Esophagus muscularis mucosa (tissue), 4 donors: ENCODE data around the gene LRRC71. TPM values are rescaled to one million over a fixed set of nuclear protein-coding genes. Genes with fewer than 3 reads are reported as not detected.

Source experiments
- DNase-seq: peaks from one replicate; pipeline ENCODE4 v3.0.0-alpha.2; 2017; ENCODE audit errors: extremely low spot score
- H3K27ac ChIP-seq, 4 donors: fragments of 200-600 bp; sonication (generic); replicated peaks in 1 of 4; 1 replicate in 3 of 4; 2 replicates in 1 of 4; pipeline ENCODE4 v1.5.1; 2016 to 2019; ENCODE audit warnings: mild to moderate bottlenecking in 1 of 4
- H3K27me3 ChIP-seq, 4 donors: fragments of 200-600 bp; sonication (generic); one replicate each; pipeline versions ENCODE4 v1.5.1 to v1.6.0; 2016 to 2019
- H3K36me3 ChIP-seq, 4 donors: fragments of 200-600 bp; sonication (generic); one replicate each; pipeline ENCODE4 v1.5.1; 2016 to 2019
- H3K4me1 ChIP-seq, 4 donors: fragments of 200-600 bp; sonication (generic); one replicate each; pipeline ENCODE4 v1.5.1; 2016 to 2019
- H3K4me3 ChIP-seq, 4 donors: fragments of 200-600 bp; sonication (generic); 1 replicate in 2 of 4; 2 replicates in 2 of 4; pipeline ENCODE4 v1.5.1; 2016 to 2019; ENCODE audit warnings: mild to moderate bottlenecking in 4 of 4, moderate library complexity in 1 of 4
- H3K9me3 ChIP-seq, 4 donors: fragments of 200-600 bp; sonication (generic); 1 replicate in 3 of 4; 2 replicates in 1 of 4; pipeline ENCODE4 v1.5.1; 2016 to 2019
- EP300 ChIP-seq: sonication (generic); formaldehyde crosslinking; IDR thresholded peaks from one replicate; pipeline ENCODE4 v1.6.1; 2017; ENCODE audit warnings: antibody characterized with exemption
- POLR2A ChIP-seq: fragments of 450-650 bp; IDR thresholded peaks from one replicate; pipeline ENCODE4 v1.6.1; 2017; ENCODE audit warnings: antibody characterized with exemption, moderate library complexity, mild to moderate bottlenecking, low read depth
- POLR2AphosphoS5 ChIP-seq, 2 donors: sonication (generic); formaldehyde crosslinking; IDR thresholded peaks; one replicate each; pipeline ENCODE4 v1.6.1; 2017; ENCODE audit warnings: antibody characterized with exemption in 2 of 2
- WGBS: methylation state at CpG from one replicate; pipeline ENCODE4 v1.1.5; 2018; 5-methylcytosine and 5-hydroxymethylcytosine counted together
- intact Hi-C: fragments of 100-400 bp; cut with DNase I; formaldehyde crosslinking; loops from one replicate; pipeline ENCODE4 v1.15.1; 2023
- total RNA-seq, 4 donors: library from RNA; depleted of rRNA; stranded (reverse); fragments of >200 nt; gene quantifications; one replicate each; pipeline versions ENCODE4 v1.1.0 to v1.2.1, GENCODE V29; 2016
- TF ChIP-seq, protein P1 (sequence below), 3 experiments: fragments of 200-600 bp in 2 of 3; fragments of 450-650 bp in 1 of 3; sonication (generic) in 2 of 3; IDR thresholded peaks; one replicate each; pipeline ENCODE4 v1.5.1; 2017 to 2019; ENCODE audit warnings: antibody characterized with exemption in 3 of 3, mild to moderate bottlenecking in 2 of 3, moderate library complexity in 1 of 3

The LRRC71 gene
- total RNA-seq, 4 donors from 2014 or later, result not detected

DNA sequence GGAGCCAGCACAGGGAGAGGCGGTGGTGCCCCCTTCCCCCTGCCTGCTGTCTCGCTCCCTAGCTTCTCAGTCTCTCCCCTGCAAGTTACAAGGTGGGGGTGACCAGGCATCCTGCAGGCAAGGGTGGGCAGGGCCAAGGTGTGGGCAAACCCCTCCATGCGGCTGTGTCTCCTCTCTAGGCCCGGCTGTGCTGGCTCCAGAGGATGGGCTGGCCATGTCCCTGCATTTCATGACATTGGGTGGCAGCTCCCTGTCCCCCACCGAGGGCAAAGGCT, 45.2 kb upstream of the LRRC71 start:
- Histone ChIP-seq H3K4me1 (no peaks in the 10 kb centered on the region), H3K4me3 (no peak overlapping the region), H3K27ac (no peak overlapping the region), H3K9me3 (no peaks in the 10 kb centered on the region), H3K27me3 (peaks cover 0 to 39% (median 0%) of the 10 kb centered on the region in 4 donors), H3K36me3 (no peaks in the 10 kb centered on the region)
- TF ChIP-seq POLR2AphosphoS5 (IDR thresholded peaks at IDR 0.05), result no peak
- TF ChIP-seq, protein P1, sequence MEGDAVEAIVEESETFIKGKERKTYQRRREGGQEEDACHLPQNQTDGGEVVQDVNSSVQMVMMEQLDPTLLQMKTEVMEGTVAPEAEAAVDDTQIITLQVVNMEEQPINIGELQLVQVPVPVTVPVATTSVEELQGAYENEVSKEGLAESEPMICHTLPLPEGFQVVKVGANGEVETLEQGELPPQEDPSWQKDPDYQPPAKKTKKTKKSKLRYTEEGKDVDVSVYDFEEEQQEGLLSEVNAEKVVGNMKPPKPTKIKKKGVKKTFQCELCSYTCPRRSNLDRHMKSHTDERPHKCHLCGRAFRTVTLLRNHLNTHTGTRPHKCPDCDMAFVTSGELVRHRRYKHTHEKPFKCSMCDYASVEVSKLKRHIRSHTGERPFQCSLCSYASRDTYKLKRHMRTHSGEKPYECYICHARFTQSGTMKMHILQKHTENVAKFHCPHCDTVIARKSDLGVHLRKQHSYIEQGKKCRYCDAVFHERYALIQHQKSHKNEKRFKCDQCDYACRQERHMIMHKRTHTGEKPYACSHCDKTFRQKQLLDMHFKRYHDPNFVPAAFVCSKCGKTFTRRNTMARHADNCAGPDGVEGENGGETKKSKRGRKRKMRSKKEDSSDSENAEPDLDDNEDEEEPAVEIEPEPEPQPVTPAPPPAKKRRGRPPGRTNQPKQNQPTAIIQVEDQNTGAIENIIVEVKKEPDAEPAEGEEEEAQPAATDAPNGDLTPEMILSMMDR (IDR thresholded peaks at IDR 0.05), result no peak
- no peak for TF ChIP-seq POLR2A
- TF ChIP-seq EP300, result no peak
- intact Hi-C loops, result no loop called here
- no peak for DNase-seq
- WGBS, result 86% methylated on average over 5 of the region's 5 CpGs

DNA sequence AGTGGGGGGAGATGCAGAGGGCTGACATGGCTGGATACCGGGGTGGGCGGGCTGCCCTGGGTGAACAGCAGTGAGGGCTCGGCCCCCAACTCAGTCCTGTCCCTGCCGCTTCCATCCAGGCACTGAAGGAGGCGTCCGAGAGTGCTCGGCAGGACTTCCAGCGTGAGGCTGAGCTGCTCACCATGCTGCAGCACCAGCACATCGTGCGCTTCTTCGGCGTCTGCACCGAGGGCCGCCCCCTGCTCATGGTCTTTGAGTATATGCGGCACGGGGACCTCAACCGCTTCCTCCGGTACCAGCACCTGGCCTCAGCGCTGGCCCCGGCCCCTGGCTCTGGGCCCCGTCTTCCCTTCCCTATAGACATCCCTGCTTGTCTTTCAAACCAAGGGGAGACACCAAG, 44.2 kb upstream of the LRRC71 start:
- H3K4me3 ChIP-seq, result no peak overlapping the region
- H3K9me3 ChIP-seq, result no peaks in the 10 kb centered on the region
- no peaks in the 10 kb centered on the region for H3K4me1 ChIP-seq
- H3K27me3 ChIP-seq, result peaks cover 0 to 49% (median 0%) of the 10 kb centered on the region in 4 donors
- no peak overlapping the region for H3K27ac ChIP-seq
- 51% methylated on average over 15 of the region's 21 CpGs for WGBS
- intact Hi-C loops, result no loop called here
- H3K36me3 ChIP-seq, result no peaks in the 10 kb centered on the region
- DNase-seq, result no peak
- TF ChIP-seq, protein P1 (IDR thresholded peaks at IDR 0.05), result no peak
- TF ChIP-seq POLR2AphosphoS5 (IDR thresholded peaks at IDR 0.05) (no peak), EP300 (no peak), POLR2A (no peak)

DNA sequence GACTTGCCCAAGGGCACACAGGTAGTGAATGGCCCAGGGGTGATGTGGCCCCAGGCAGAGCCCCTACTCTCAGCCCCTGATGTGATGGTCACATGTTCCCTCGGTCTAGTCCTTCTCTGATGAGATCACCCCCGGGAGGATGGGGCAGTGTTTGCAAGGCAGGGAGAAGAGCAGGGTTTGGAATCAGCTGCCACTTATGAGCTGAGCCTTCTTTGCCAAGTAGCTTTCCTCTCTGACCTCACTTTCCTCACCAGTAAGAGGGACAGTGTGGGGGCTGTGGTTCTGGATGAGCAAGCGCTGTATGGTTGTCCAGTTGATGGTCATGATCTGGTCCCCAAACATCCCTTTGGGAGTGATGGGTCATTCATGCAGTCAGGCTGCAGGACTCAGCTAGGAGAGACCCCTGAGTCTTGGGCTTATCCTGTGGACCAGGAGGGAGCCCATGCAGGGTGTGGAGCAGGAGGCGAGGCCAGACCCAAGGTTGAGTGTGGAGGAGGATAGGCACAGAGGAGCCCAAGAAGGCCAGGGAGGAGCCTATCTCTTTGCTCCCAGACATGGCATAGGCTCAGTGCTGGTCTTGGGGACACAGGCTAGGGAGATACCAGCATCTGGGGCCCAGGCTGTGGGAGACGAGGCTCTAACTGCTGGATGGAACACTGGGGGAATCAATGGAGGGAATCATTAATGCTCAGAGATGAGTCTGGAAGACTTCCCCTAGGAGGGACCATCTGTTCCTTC, 42.8 kb upstream of the LRRC71 start:
- Histone ChIP-seq H3K27me3 (peaks cover 0 to 61% (median 0%) of the 10 kb centered on the region in 4 donors), H3K9me3 (no peaks in the 10 kb centered on the region), H3K36me3 (no peaks in the 10 kb centered on the region), H3K27ac (no peak overlapping the region), H3K4me1 (no peaks in the 10 kb centered on the region), H3K4me3 (no peak overlapping the region)
- TF ChIP-seq EP300 (no peak), POLR2AphosphoS5 (IDR thresholded peaks at IDR 0.05) (no peak), POLR2A (no peak)
- TF ChIP-seq, protein P1 (IDR thresholded peaks at IDR 0.05), result no peak
- WGBS, result 86% methylated on average over 5 of the region's 5 CpGs
- intact Hi-C loops, result no loop called here
- DNase-seq, result no peak

DNA sequence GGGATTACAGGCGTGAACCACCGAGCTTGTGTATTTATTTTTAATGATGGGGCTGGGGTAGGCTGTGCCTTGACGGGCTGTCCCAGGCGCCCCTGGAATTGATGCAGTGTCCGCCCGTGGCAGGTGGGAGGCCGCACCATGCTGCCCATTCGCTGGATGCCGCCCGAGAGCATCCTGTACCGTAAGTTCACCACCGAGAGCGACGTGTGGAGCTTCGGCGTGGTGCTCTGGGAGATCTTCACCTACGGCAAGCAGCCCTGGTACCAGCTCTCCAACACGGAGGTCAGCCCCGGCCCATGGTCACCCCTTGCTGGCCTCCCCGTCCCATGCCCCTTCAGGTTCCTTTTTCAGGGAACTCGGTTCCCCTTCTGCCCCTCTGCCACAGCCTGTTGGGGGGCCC, 40.6 kb upstream of the LRRC71 start:
- no peak for TF ChIP-seq POLR2A
- no peak for TF ChIP-seq EP300
- TF ChIP-seq, protein P1 (IDR thresholded peaks at IDR 0.05), result no peak
- no peak for TF ChIP-seq POLR2AphosphoS5 (IDR thresholded peaks at IDR 0.05)

DNA sequence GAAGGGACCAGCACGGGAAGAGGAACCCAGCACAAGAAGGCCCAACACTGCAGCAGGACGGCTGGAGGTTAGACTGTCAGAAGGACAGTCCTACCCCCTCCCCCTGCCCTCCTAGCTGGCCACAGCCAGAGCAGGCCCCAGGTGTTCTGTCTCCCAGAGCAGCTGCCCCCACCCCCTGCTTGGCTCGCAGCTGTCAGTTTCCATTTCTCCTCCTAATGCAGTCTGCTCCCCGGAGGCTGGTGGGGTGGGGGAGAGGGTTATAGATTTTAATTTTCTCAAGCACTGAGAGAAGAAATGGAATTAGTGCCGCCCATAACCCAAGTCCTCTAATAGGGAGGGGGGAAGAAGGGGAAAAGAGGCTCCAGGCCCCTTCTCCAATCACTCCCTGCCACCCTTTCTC, 40.0 kb upstream of the LRRC71 start:
- Histone ChIP-seq H3K27ac (no peak overlapping the region), H3K4me3 (no peak overlapping the region), H3K36me3 (no peaks in the 10 kb centered on the region), H3K9me3 (no peaks in the 10 kb centered on the region), H3K27me3 (peaks cover 0 to 82% (median 0%) of the 10 kb centered on the region in 4 donors), H3K4me1 (peaks cover 0 to 3% (median 0%) of the 10 kb centered on the region in 4 donors)
- WGBS, result 85% methylated on average over 3 of the region's 5 CpGs
- TF ChIP-seq POLR2AphosphoS5 (IDR thresholded peaks at IDR 0.05) (no peak), POLR2A (no peak), EP300 (no peak)
- TF ChIP-seq, protein P1 (IDR thresholded peaks at IDR 0.05), result no peak
- DNase-seq, result no peak
- intact Hi-C loops, result loop anchor here (10.0 kb wide), 1 partner anchor 196 kb away; no protein-coding TSS in a partner anchor

More for the DNA sequence above, 40.6 kb upstream of the LRRC71 start:
- Histone ChIP-seq H3K4me1 (peaks cover 0 to 3% (median 0%) of the 10 kb centered on the region in 4 donors), H3K27ac (no peak overlapping the region), H3K36me3 (no peaks in the 10 kb centered on the region), H3K4me3 (no peak overlapping the region), H3K27me3 (peaks cover 0 to 83% (median 0%) of the 10 kb centered on the region in 4 donors), H3K9me3 (no peaks in the 10 kb centered on the region)
- WGBS, result 94% methylated on average over 16 of the region's 21 CpGs
- DNase-seq, result no peak
- intact Hi-C loops, result loop anchor here (10.0 kb wide), 1 partner anchor 195 kb away; no protein-coding TSS in a partner anchor
